Testis (tissue), 3 donors: ENCODE measurements around the gene MYADML2. TPM values are rescaled to one million over a fixed set of nuclear protein-coding genes. Genes with fewer than 3 reads are reported as not detected.
A peak's percentile ranks its signal among the peaks of the same experiment; 100 is the strongest.

ENCODE experiments used
- DNase-seq: peaks from one replicate; pipeline ENCODE4 v3.0.0-alpha.2; 2019
- H3K27ac ChIP-seq, 2 donors: fragments of 200-600 bp; sonication (generic); one replicate each; pipeline ENCODE4 v1.5.1; 2019
- H3K27me3 ChIP-seq: fragments of 200-600 bp; sonication (generic); one replicate; pipeline ENCODE4 v1.5.1; 2019
- H3K36me3 ChIP-seq: fragments of 200-600 bp; sonication (generic); one replicate; pipeline ENCODE4 v1.5.1; 2017; ENCODE audit warnings: low read depth; ENCODE audit errors: missing control alignments
- H3K4me1 ChIP-seq: fragments of 200-600 bp; sonication (generic); one replicate; pipeline ENCODE4 v1.5.1; 2019
- H3K4me3 ChIP-seq, 2 donors: fragments of 200-600 bp; sonication (generic); one replicate each; pipeline ENCODE4 v1.5.1; 2017 to 2019
- H3K9me3 ChIP-seq: fragments of 200-600 bp; sonication (generic); one replicate; pipeline ENCODE4 v1.5.1; 2017
- CTCF ChIP-seq, 3 experiments: fragments of 450-650 bp in 2 of 3; fragments of 200-600 bp in 1 of 3; sonication (generic) in 1 of 3; IDR thresholded peaks; one replicate each; pipeline ENCODE4 v1.5.1; 2016 to 2019; ENCODE audit warnings: antibody characterized with exemption in 3 of 3, mild to moderate bottlenecking in 2 of 3, moderate library complexity in 1 of 3
- POLR2A ChIP-seq: fragments of 450-650 bp; IDR thresholded peaks from one replicate; pipeline ENCODE4 v1.6.1; 2017; ENCODE audit warnings: antibody characterized with exemption, mild to moderate bottlenecking, moderate library complexity
- WGBS, 2 donors: methylation state at CpG; one replicate each; pipeline ENCODE4 v1.1.5; 2018; 5-methylcytosine and 5-hydroxymethylcytosine counted together
- intact Hi-C: fragments of 100-400 bp; cut with DNase I; formaldehyde crosslinking; loops from one replicate; pipeline ENCODE4 v1.15.1; 2023; ENCODE audit warnings: low total_unique reads
- polyA plus RNA-seq: library from polyadenylated mRNA; stranded (reverse); fragments of 350-450 nt; fragmentation: Illumina TruSeq; extraction: RNeasy Lipid Tissue Mini Kit (QIAGEN cat#74804); gene quantifications from one replicate; pipeline ENCODE4 v1.2.3, GENCODE V29; 2014; ENCODE audit warnings: low read depth, low replicate concordance; ENCODE audit not compliant: insufficient read depth
- total RNA-seq, 2 donors: library from RNA; depleted of rRNA; stranded (reverse); fragments of >200 nt; gene quantifications; one replicate each; pipeline ENCODE4 v1.2.3, GENCODE V29; 2016

The MYADML2 gene
- total and polyA plus RNA-seq, 3 donors from 2014 or later: 0.16 to 0.57 (median 0.25) TPM

DNA sequence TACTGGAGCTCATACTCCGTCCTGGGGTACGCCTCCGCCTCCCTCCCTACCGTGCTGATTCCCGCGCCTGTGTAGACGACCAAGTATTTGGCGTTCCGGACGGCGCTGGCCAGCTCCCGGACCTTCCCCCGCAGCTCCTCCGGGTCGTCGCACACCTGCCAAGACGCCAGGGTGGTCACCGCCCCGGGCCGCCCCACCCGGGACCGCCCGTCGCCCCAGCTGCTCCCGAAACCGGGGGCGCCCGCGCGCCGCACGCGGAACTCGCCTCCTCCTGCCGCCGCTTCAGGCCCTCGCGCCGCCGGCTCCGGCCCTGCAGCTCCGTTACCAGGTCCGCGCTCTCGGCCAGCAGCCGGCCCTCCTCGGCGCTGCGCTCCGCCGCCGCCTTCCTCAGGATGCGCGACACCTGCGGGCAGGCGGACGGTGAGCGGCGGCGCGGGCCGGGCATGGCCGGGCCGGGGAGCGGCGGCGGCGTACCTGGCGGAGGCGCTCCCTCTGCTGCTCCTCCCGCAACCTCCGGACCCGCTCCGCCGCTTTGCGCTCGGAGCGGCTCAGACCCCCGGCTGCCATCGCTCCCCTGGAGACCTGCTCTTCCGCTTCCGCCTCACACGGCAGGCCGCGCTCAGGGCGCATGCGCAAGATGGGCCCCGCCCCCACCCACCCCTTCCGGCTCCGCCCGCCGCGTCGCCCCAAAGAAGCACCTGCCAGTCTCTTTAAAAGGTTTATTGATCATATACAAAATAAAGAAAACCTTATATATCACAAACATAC lies 29.3 kb downstream of the MYADML2 start, which contains the start of gene SIRT7:
Gene SIRT7 (minus strand): TSS at position 612 of the 768 bp plus-strand sequence. CDS start 45 bp downstream, at position 567.
- peak within 1 kb of the TSS in 1 of 2 donors; percentile 59 for H3K27ac ChIP-seq
- H3K27me3 ChIP-seq: no peaks in the 10 kb centered on the region
- H3K36me3 ChIP-seq: no peaks in the 10 kb centered on the region
- TF ChIP-seq POLR2A: no peak
- H3K9me3 ChIP-seq: no peaks in the 10 kb centered on the region
- intact Hi-C loops: no loop called here
- WGBS, 2 donors: 1% methylated on average over 35 to 75 of the region's 94 CpGs
- peaks cover 16% of the 10 kb centered on the region for H3K4me1 ChIP-seq
- DNase-seq: peak; percentile 75
- peak within 1 kb of the TSS; percentile 67 to 87 for H3K4me3 ChIP-seq

GRCh38 chr17:81916234-81917001 lies 30.6 kb downstream of the MYADML2 start:
- WGBS, 2 donors: 75% methylated on average over 19 to 21 of the region's 21 CpGs
- H3K4me1 ChIP-seq: peaks cover 18% of the 10 kb centered on the region
- H3K27ac ChIP-seq: no peak overlapping the region
- no peak for DNase-seq
- no peaks in the 10 kb centered on the region for H3K9me3 ChIP-seq
- H3K27me3 ChIP-seq: no peaks in the 10 kb centered on the region
- intact Hi-C loops: no loop called here
- no peak overlapping the region for H3K4me3 ChIP-seq
- H3K36me3 ChIP-seq: no peaks in the 10 kb centered on the region
- TF ChIP-seq POLR2A: no peak
- TF ChIP-seq CTCF (IDR thresholded peaks at IDR 0.05): no peak

DNA sequence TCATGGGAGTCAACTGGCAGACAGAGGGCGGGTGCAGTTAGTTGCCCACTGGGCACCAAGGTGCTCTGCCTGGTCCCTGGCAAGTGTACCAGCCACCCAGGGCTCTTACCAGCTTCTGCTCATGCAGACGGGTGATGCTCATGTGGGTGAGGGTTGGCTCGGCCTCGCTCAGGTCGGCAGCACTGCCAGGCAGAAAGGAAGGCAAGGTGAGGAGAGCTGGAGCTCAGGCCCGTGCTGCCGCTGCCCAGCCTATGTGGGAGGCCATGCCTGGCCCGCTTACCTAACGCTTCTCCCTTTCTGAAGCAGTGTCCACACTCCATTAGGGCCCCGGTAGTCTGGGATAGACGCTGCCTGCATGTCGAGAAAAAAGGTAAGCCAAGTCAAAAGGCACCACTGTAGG lies 31.7 kb downstream of the MYADML2 start:
- WGBS, 2 donors: 94 to 95% methylated on average over 10 to 12 of the region's 12 CpGs

DNA sequence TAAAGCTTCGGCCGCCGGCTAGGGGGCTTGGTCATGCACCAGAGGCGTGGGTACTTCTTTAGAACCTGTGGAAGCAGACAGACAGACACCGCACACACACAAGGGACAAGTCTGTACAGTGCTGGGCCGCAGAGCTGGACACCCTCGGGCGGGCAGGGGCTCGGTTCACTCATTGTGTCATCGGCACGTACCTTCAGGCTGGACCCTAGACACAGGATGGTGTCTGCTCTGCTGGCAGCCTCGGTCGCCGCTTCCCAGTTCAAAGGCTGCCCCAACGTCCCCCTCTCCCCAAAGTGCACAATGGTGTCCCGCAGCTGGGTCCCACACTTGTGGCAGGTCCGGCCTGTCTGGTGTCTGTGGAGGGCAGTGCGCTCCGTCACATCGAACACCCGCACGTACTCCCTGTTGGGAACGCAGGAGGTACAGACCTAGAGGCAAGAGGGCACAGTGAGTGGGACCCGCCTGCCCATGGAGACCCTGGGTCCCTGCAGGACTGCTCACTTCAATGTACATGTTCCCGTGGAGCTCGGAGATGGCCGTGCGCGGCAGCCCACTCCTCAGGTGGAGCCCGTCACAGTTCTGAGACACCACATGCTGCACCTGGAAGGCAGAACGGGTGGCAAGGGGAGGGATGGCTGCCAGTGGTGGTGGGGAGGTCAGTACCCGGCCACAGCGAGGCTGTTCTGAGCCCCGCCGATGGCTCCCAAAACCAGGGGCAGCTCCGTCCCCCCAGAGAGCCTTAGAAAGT lies 32.8 kb downstream of the MYADML2 start:
- no peak overlapping the region for H3K27ac ChIP-seq
- intact Hi-C loops: no loop called here
- DNase-seq: no peak
- H3K4me1 ChIP-seq: peaks cover 25% of the 10 kb centered on the region
- TF ChIP-seq CTCF (IDR thresholded peaks at IDR 0.05) (no peak), POLR2A (no peak)
- H3K36me3 ChIP-seq: no peaks in the 10 kb centered on the region
- H3K9me3 ChIP-seq: no peaks in the 10 kb centered on the region
- H3K27me3 ChIP-seq: no peaks in the 10 kb centered on the region
- H3K4me3 ChIP-seq: no peak overlapping the region
- WGBS, 2 donors: 95 to 98% methylated on average over 8 to 34 of the region's 36 CpGs

More for the DNA sequence above, 31.7 kb downstream of the MYADML2 start:
- Histone ChIP-seq H3K4me1 (peaks cover 21% of the 10 kb centered on the region), H3K4me3 (no peak overlapping the region), H3K36me3 (no peaks in the 10 kb centered on the region), H3K9me3 (no peaks in the 10 kb centered on the region), H3K27ac (no peak overlapping the region), H3K27me3 (no peaks in the 10 kb centered on the region)
- intact Hi-C loops: no loop called here
- DNase-seq: no peak
- TF ChIP-seq CTCF (IDR thresholded peaks at IDR 0.05) (no peak), POLR2A (no peak)
